SK-N-DZ (cell line): Measurements from ENCODE around the gene FOXP1.

Source experiments
- DNase-seq: peaks from one replicate; pipeline ENCODE4 v3.0.0-alpha.2; 2015; ENCODE audit warnings: low spot score

FOXP1 gene

GRCh38 chr3:71180524-71180923, 403.0 kb downstream of the FOXP1 start:
- DNase-seq = no peak

- no peak for DNase-seq
These were observed 406.2 kb downstream of the FOXP1 start for GRCh38 chr3:71177375-71177774.

- no peak for DNase-seq
These were observed 407.2 kb downstream of the FOXP1 start for GRCh38 chr3:71176366-71176765.

- no peak for DNase-seq
These were observed 407.7 kb downstream of the FOXP1 start for GRCh38 chr3:71175691-71176365.

- no peak for DNase-seq
These were observed 410.6 kb downstream of the FOXP1 start for GRCh38 chr3:71172951-71173350.

- no peak for DNase-seq
These were observed 411.3 kb downstream of the FOXP1 start for GRCh38 chr3:71172189-71172588.

- no peak for DNase-seq
These were observed 412.3 kb downstream of the FOXP1 start for GRCh38 chr3:71171247-71171646.

- DNase-seq = peak; percentile 22
These were observed 414.6 kb downstream of the FOXP1 start for GRCh38 chr3:71168880-71169411.

- DNase-seq = no peak
These were observed 415.3 kb downstream of the FOXP1 start for GRCh38 chr3:71168121-71168721.

GRCh38 chr3:71166339-71167240, 416.9 kb downstream of the FOXP1 start:
- DNase-seq = peak; percentile 95

GRCh38 chr3:71164881-71165280, 418.6 kb downstream of the FOXP1 start:
- DNase-seq = no peak

GRCh38 chr3:71163198-71163918, 420.2 kb downstream of the FOXP1 start:
- no peak for DNase-seq

- no peak for DNase-seq
These were observed 421.3 kb downstream of the FOXP1 start for GRCh38 chr3:71162221-71162620.

GRCh38 chr3:71160785-71161546, 422.6 kb downstream of the FOXP1 start:
- DNase-seq = no peak

- no peak for DNase-seq
These were observed 427.4 kb downstream of the FOXP1 start for GRCh38 chr3:71156062-71156665.

GRCh38 chr3:71154846-71155245, 428.7 kb downstream of the FOXP1 start:
- no peak for DNase-seq

- no peak for DNase-seq
These were observed 429.8 kb downstream of the FOXP1 start for GRCh38 chr3:71153713-71154112.

- no peak for DNase-seq
These were observed 430.6 kb downstream of the FOXP1 start for GRCh38 chr3:71152892-71153265.

GRCh38 chr3:71152039-71152891, 431.3 kb downstream of the FOXP1 start:
- no peak for DNase-seq
